G401.6 (cell line): Measurements from ENCODE around the gene CYFIP1.

Source experiments
- FAIRE-seq: peaks from 2 replicates; lab custom pipeline; 2012; peaks lifted over from hg19 to GRCh38; lab: Jason Lieb, UNC

CYFIP1 gene

DNA sequence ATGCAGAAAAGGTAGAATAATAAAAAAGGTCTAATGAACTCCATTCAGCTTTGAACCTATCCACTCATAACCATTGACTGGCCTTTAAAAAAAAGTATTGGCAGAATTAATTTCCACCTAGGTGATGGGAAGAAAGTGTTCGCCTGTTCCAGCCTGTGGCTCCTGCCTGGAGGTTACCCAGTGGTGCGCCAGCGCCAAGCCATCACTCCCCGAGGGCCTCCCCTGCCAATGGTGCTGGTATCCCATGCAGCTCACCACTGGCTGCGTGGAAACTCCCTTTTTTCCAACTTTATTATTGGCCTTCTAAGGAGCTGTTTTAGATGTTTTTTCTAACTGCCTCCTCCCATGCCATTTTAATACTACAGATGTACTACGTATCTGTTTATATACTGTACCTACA lies 112.3 kb downstream of the CYFIP1 start:
- FAIRE-seq = no peak

GRCh38 chr15:22866079-22866478 lies 114.1 kb downstream of the CYFIP1 start:
- no peak for FAIRE-seq

DNA sequence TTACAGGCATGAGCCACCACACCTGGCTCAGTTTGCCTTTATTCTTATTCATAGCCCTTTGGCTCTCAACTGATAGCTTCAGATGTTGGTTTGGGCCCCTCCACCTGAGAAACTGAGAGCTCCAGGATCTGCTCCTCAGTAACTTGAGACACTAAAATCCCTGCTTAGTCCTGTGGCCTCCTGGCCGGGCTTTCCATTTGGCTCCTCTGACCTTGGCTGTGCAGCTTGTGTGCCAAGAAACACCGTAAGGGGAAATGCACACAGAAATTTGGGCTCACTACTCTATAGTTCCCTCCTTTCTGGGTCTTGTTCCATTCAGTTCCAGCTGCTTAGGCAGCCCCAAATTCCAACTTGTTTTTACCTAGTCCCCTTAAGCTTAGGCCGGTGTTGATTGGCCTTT lies 116.8 kb downstream of the CYFIP1 start:
- no peak for FAIRE-seq

- FAIRE-seq = no peak
Observed at GRCh38 chr15:22861161-22861560, 119.0 kb downstream of the CYFIP1 start.

- FAIRE-seq = no peak
Observed at GRCh38 chr15:22856659-22857058, 123.5 kb downstream of the CYFIP1 start.

DNA sequence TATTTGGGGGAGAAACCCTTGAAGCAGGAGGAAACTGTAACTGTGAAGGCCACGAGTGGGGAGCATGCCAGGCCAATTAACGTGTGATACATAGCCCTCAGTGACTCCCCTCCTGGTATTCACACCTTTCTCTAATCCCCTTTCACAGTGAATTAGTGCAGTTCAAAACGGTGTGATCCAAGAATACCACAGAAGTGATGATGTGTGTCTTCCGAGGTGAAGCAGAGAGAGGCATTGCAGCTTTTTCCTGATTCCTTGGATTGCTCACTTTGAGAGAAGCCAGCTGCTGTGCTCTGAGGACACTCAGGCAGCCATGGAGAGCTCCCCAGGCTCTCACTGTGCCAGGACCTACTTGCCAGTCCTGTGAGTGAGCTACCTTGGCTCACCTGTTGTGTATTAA lies 124.4 kb downstream of the CYFIP1 start:
- no peak for FAIRE-seq

DNA sequence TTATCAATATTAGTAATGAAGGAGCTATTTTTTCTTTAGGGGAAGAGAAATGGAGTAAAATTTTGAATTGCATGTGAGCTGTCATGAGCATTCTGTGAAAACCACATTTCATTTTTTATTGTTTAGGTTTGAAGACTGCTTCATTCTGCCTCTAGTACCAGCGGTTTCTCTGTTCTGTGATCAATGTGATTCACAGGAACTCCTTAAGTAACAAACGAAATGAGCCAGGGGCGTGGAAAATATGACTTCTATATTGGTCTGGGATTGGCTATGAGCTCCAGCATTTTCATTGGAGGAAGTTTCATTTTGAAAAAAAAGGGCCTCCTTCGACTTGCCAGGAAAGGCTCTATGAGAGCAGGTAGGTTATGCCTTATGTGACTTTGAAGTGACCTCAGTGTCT lies 128.7 kb downstream of the CYFIP1 start:
- FAIRE-seq = no peak

GRCh38 chr15:22850055-22850454 lies 130.1 kb downstream of the CYFIP1 start:
- FAIRE-seq = no peak

- FAIRE-seq = no peak
Observed at GRCh38 chr15:22846073-22846472, 134.1 kb downstream of the CYFIP1 start.

DNA sequence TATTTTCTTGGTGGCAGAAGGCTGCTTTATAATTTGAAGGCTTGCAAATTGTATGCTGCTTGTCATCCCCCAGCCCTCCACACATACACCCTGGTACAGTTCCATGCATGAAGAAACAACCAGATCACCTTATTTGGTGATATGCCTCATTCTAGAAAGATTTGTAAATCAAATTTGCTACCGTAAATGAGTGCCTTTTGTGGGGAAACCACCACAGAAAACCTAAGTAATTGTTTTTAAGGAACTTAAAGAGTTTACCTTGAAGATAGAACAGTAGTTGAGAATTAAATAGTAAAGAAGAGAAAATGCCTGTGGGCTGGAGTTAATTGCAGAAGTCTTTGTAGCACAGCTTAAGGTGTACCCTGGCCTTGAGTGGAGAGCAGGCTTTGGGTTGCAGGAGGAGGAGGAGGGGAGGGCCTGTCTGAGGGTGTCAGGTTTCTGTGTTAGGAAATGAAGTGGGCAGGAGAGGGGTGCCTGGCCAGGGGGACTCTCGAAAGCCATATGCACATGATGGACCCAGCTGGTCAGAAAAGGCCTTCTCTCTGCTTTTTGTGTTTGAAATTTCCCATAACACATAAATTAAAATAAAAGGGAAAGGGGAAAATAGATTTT lies 134.8 kb downstream of the CYFIP1 start:
- FAIRE-seq = no peak

GRCh38 chr15:22844421-22845288 lies 135.5 kb downstream of the CYFIP1 start:
- FAIRE-seq = no peak

- no peak for FAIRE-seq
Observed at GRCh38 chr15:22839046-22839695, 141.0 kb downstream of the CYFIP1 start.

DNA sequence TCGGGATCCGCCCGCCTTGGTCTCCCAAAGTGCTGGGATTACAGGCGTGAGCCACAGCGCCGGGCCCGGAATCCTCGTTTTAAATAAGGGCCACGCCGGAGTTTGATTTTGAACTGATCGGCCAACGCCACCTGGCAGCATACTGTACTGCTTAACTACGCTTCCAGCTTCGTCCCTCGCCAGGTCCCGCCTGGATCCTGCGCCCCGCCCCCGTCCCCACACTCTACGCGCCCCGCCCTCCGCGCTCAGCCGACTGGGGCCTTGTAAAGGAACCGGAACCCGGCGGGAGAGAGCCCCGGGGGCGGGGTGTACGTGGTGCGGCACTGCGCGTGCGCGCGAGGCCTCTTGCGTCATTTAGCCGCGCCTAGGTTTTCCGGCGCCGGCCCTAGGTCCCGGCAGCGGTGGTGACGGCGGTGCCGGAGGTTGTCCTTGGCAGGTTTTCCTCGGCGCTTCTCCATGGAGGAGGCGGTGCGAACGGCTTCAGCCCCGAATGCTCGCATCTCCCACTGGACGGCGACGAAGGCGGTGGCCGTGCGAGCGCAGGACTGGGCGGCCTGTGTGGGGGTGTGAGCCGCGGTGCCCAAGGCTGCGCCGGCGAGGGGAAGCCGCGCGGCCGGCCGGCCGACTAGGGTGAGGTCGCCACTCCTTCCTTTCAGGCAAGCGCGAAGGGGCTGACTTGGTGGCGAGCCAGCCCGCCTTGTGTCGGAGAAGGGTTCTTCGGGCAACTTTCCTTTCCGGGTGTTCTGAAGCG lies 141.7 kb downstream of the CYFIP1 start, which contains the start of gene NIPA2:
Gene NIPA2 (plus strand): TSS at position 375 of the 751 bp plus-strand sequence. CDS start 13,066 bp downstream, outside the sequence.
- peak; percentile 95 for FAIRE-seq

- no peak for FAIRE-seq
Observed at GRCh38 chr15:22831473-22831872, 148.7 kb downstream of the CYFIP1 start.

GRCh38 chr15:22827125-22827524 lies 153.0 kb downstream of the CYFIP1 start:
- FAIRE-seq = no peak

GRCh38 chr15:22823495-22824128 lies 156.6 kb downstream of the CYFIP1 start:
- no peak for FAIRE-seq

GRCh38 chr15:22819651-22820050 lies 160.5 kb downstream of the CYFIP1 start:
- no peak for FAIRE-seq
